H1 (cell line): Measurements from ENCODE around the gene STK33. TPM values are rescaled to one million over a fixed set of nuclear protein-coding genes. Genes with fewer than 3 reads are reported as not detected.
A peak's percentile ranks its signal among the peaks of the same experiment; 100 is the strongest.

Experiments
- CTCF ChIA-PET: fragments of 300-600 bp; sonication (Branson Sonifier 250); formaldehyde crosslinking; loops from one replicate; lab custom pipeline; 2021; ENCODE audit not compliant: partially characterized antibody; lab: Charles Lee
- POLR2A ChIA-PET: fragments of 300-600 bp; sonication (Branson Sonifier 250); formaldehyde crosslinking; loops from one replicate; lab custom pipeline; 2021; ENCODE audit warnings: inconsistent platforms; ENCODE audit not compliant: partially characterized antibody; lab: Charles Lee
- DNase-seq, 2 experiments: peaks; one replicate each; pipeline versions ENCODE4 v3.0.0 to v3.0.0-alpha.2; 2010 to 2022; ENCODE audit warnings: low spot score in 2 of 2, low read depth in 1 of 2, mixed read lengths in 1 of 2
- FAIRE-seq: peaks from 2 replicates; lab custom pipeline; 2011; peaks lifted over from hg19 to GRCh38; lab: Jason Lieb, UNC
- H2AFZ ChIP-seq: 2 replicates; pipeline ENCODE4 v1.8.1; 2012; ENCODE audit warnings: low read length, inconsistent platforms
- H2AK5ac ChIP-seq: 2 replicates; pipeline ENCODE4 v1.6.1; 2013; ENCODE audit warnings: low read depth, low read length
- H2BK120ac ChIP-seq: replicated peaks from 2 replicates; pipeline ENCODE3; 2013; ENCODE audit warnings: low read depth, low read length, inconsistent platforms
- H2BK12ac ChIP-seq: 2 replicates; pipeline ENCODE4 v1.6.1; 2013; ENCODE audit warnings: low read depth, low read length
- H2BK15ac ChIP-seq: 2 replicates; pipeline ENCODE4 v1.6.1; 2013; ENCODE audit warnings: low read length
- H2BK20ac ChIP-seq: 2 replicates; pipeline ENCODE4 v1.6.1; 2013; ENCODE audit warnings: low read length
- H2BK5ac ChIP-seq: 2 replicates; pipeline ENCODE4 v1.6.1; 2013; ENCODE audit warnings: low read depth, low read length
- H3K14ac ChIP-seq: 2 replicates; pipeline ENCODE4 v1.6.1; 2013; ENCODE audit warnings: inconsistent platforms; ENCODE audit not compliant: insufficient read length
- H3K18ac ChIP-seq: 2 replicates; pipeline ENCODE4 v1.6.1; 2013; ENCODE audit warnings: low read length; ENCODE audit errors: extremely low read depth
- H3K23ac ChIP-seq: 2 replicates; pipeline ENCODE4 v1.6.1; 2013; ENCODE audit warnings: inconsistent platforms; ENCODE audit not compliant: insufficient read length
- H3K23me2 ChIP-seq: 2 replicates; pipeline ENCODE4 v1.6.1; 2013; ENCODE audit warnings: low read depth, low read length
- H3K27ac ChIP-seq: 2 replicates; pipeline ENCODE4 v1.6.1; 2011; ENCODE audit warnings: low read depth, low read length, inconsistent platforms
- H3K27me3 ChIP-seq, 4 experiments: replicated peaks in 1 of 4; 1 replicate in 1 of 4; 2 replicates in 3 of 4; pipeline versions ENCODE4 v1.6.1 to v1.8.1; 2011 to 2013; ENCODE audit warnings: low read length in 3 of 4, mild to moderate bottlenecking in 3 of 4, inconsistent platforms in 2 of 4, mixed read lengths in 2 of 4, moderate library complexity in 1 of 4; ENCODE audit not compliant: control insufficient read depth in 3 of 4, insufficient read depth in 3 of 4; ENCODE audit errors: extremely low read depth in 1 of 4
- H3K36me3 ChIP-seq, 4 experiments: 2 replicates each; pipeline versions ENCODE4 v1.6.1 to v1.8.1; 2011 to 2013; ENCODE audit warnings: mild to moderate bottlenecking in 4 of 4, low read length in 3 of 4, moderate library complexity in 2 of 4, control low read depth in 1 of 4, inconsistent platforms in 1 of 4; ENCODE audit not compliant: insufficient read depth in 4 of 4, control insufficient read depth in 2 of 4
- H3K4ac ChIP-seq: replicated peaks from 2 replicates; pipeline ENCODE3; 2013; ENCODE audit warnings: low read length, low read depth, mixed read lengths, inconsistent platforms; ENCODE audit not compliant: insufficient read length
- H3K4me1 ChIP-seq, 4 experiments: replicated peaks in 1 of 4; 1 replicate in 1 of 4; 2 replicates in 3 of 4; pipeline versions ENCODE4 v1.6.1 to v1.8.1; 2011 to 2013; ENCODE audit warnings: low read length in 3 of 4, inconsistent platforms in 2 of 4, mixed read lengths in 1 of 4; ENCODE audit not compliant: insufficient read depth in 4 of 4, control insufficient read depth in 3 of 4
- H3K4me2 ChIP-seq, 2 experiments: 2 replicates each; pipeline versions ENCODE4 v1.6.1 to v1.8.1; 2011 to 2013; ENCODE audit warnings: low read depth in 2 of 2, low read length in 2 of 2, control low read depth in 1 of 2, inconsistent platforms in 1 of 2, mild to moderate bottlenecking in 1 of 2; ENCODE audit not compliant: insufficient read depth in 1 of 2
- H3K4me3 ChIP-seq, 4 experiments: fragments of 200-600, 300-600 bp in 1 of 4; sonication (generic), shearing (Covaris generic), sonication (Bioruptor Twin) in 1 of 4; 2 replicates each; pipeline versions ENCODE4 v1.5.1 to v1.8.1; 2011 to 2016; ENCODE audit warnings: low read length in 4 of 4, low read depth in 3 of 4, control low read depth in 2 of 4, inconsistent platforms in 2 of 4, mild to moderate bottlenecking in 2 of 4, mixed read lengths in 1 of 4, moderate library complexity in 1 of 4; ENCODE audit not compliant: insufficient read depth in 2 of 4; ENCODE audit errors: extremely low read depth in 1 of 4
- H3K56ac ChIP-seq: replicated peaks from 2 replicates; pipeline ENCODE3; 2013; ENCODE audit warnings: low read depth, mild to moderate bottlenecking, mixed read lengths, low read length, inconsistent platforms; ENCODE audit not compliant: insufficient read length
- H3K79me1 ChIP-seq: 2 replicates; pipeline ENCODE4 v1.6.1; 2013; ENCODE audit warnings: low read depth, low read length, control low read depth
- H3K79me2 ChIP-seq, 2 experiments: 2 replicates each; pipeline versions ENCODE4 v1.6.1 to v1.8.1; 2012 to 2013; ENCODE audit warnings: low read length in 2 of 2, mild to moderate bottlenecking in 2 of 2, inconsistent platforms in 1 of 2; ENCODE audit not compliant: insufficient read depth in 2 of 2, control insufficient read depth in 1 of 2
- H3K9ac ChIP-seq, 4 experiments: replicated peaks in 1 of 4; 1 replicate in 1 of 4; 2 replicates in 3 of 4; pipeline versions ENCODE4 v1.6.1 to v1.8.1; 2011 to 2013; ENCODE audit warnings: low read depth in 3 of 4, low read length in 3 of 4, control low read depth in 2 of 4, mild to moderate bottlenecking in 2 of 4, moderate library complexity in 2 of 4, inconsistent platforms in 1 of 4; ENCODE audit errors: extremely low read depth in 1 of 4
- H3K9me3 ChIP-seq, 2 experiments: 2 replicates each; pipeline versions ENCODE4 v1.6.1 to v1.8.1; 2012 to 2013; ENCODE audit warnings: mild to moderate bottlenecking in 2 of 2, moderate library complexity in 2 of 2, control low read depth in 1 of 2, inconsistent platforms in 1 of 2, low read depth in 1 of 2, low read length in 1 of 2, mixed read lengths in 1 of 2; ENCODE audit not compliant: insufficient read depth in 2 of 2
- H4K20me1 ChIP-seq, 2 experiments: replicated peaks in 1 of 2; 2 replicates each; pipeline versions ENCODE3 to v1.8.1; 2011 to 2013; ENCODE audit warnings: inconsistent platforms in 2 of 2, low read length in 2 of 2, mild to moderate bottlenecking in 1 of 2; ENCODE audit not compliant: insufficient read depth in 2 of 2, control insufficient read depth in 1 of 2
- H4K5ac ChIP-seq: 2 replicates; pipeline ENCODE4 v1.6.1; 2013; ENCODE audit warnings: low read length, low read depth, mixed read lengths, inconsistent platforms; ENCODE audit not compliant: insufficient read length
- H4K8ac ChIP-seq: 2 replicates; pipeline ENCODE4 v1.8.0; 2013; ENCODE audit warnings: mild to moderate bottlenecking, moderate library complexity, low read length, inconsistent platforms; ENCODE audit not compliant: insufficient read depth; ENCODE audit errors: extremely low read depth
- H4K91ac ChIP-seq: replicated peaks from 2 replicates; pipeline ENCODE3; 2013; ENCODE audit warnings: low read length, mixed read lengths, inconsistent platforms; ENCODE audit not compliant: insufficient read length
- CBX5 ChIP-seq: fragments of 300-800, 300-1000 bp; sonication (generic); IDR thresholded peaks from 2 replicates; pipeline ENCODE4 v1.7.1; 2016; ENCODE audit warnings: antibody characterized with exemption, low read length, low read depth
- CTCF ChIP-seq, 3 experiments: IDR thresholded peaks; 1 replicate in 2 of 3; 2 replicates in 1 of 3; pipeline versions ENCODE4 v1.5.1 to v1.6.1; 2011; ENCODE audit warnings: low read length in 3 of 3, mild to moderate bottlenecking in 3 of 3, inconsistent platforms in 2 of 3, low read depth in 1 of 3, moderate library complexity in 1 of 3; ENCODE audit not compliant: insufficient read depth in 1 of 3; ENCODE audit errors: control extremely low read depth in 1 of 3
- KDM4A ChIP-seq: IDR thresholded peaks from one replicate; pipeline ENCODE4 v1.7.1; 2012; ENCODE audit warnings: low read depth, mild to moderate bottlenecking, moderate library complexity, low read length, inconsistent platforms; ENCODE audit not compliant: severe bottlenecking
- RAD21 ChIP-seq, 2 experiments: IDR thresholded peaks in 1 of 2; conservative IDR thresholded peaks in 1 of 2; 2 replicates each; pipeline ENCODE4 v1.6.1; 2011; ENCODE audit warnings: low read depth in 2 of 2, low read length in 2 of 2, improper control_type of control experiment in 1 of 2, inconsistent platforms in 1 of 2, mild to moderate bottlenecking in 1 of 2, moderate library complexity in 1 of 2
- SP2 ChIP-seq: IDR thresholded peaks from 2 replicates; pipeline ENCODE4 v1.6.1; 2012; ENCODE audit warnings: mild to moderate bottlenecking, low read length, inconsistent platforms
- WGBS, 2 experiments: shearing (Covaris generic) in 1 of 2; methylation state at CpG; one replicate each; pipeline versions ENCODE4 v1.1.6 to v1.1.7; 2013 to 2015; ENCODE audit warnings: low lambda C conversion rate in 2 of 2, mixed read lengths in 2 of 2, inconsistent platforms in 1 of 2, low coverage in 1 of 2, missing lambda C conversion rate in 1 of 2; ENCODE audit not compliant: insufficient replicate concordance in 2 of 2, insufficient coverage in 1 of 2, insufficient read length in 1 of 2; ENCODE audit errors: extremely low coverage in 1 of 2, missing lambda C conversion rate in 1 of 2; 5-methylcytosine and 5-hydroxymethylcytosine counted together
- polyA plus RNA-seq, 7 experiments: library from polyadenylated mRNA; depleted of rRNA in 3 of 7; stranded (reverse) in 5 of 7; unstranded in 2 of 7; fragments of >200 nt in 5 of 7; fragments of 200-250 nt in 2 of 7; gene quantifications; 1 replicate in 5 of 7; 2 replicates in 1 of 7; 4 replicates in 1 of 7; pipeline versions ENCODE4 v1.2.1 to v1.2.3, GENCODE V29; 2011 to 2013; ENCODE audit warnings: missing spikeins in 2 of 7, mixed read lengths in 2 of 7
- total RNA-seq: library from RNA; stranded (reverse); fragmentation: NEBNext Ultra II Directional; extraction: Animal tissue kit (Norgen Biotek cat#: 25700); gene quantifications from 2 replicates; pipeline ENCODE4 v1.2.1, GENCODE V29; 2021

The STK33 gene
- total and polyA plus RNA-seq, 2 of the 8 experiments (the other 6 are each of a cell fraction or from before 2014, with no cell fraction given) = 8.8 to 25.1 TPM

GRCh38 chr11:8566613-8567210, 27.3 kb downstream of the STK33 start:
- Histone ChIP-seq H2BK5ac (no peak overlapping the region), H3K36me3 (no peaks in the 10 kb centered on the region; a peak in 1 of 8 replicates), H3K9ac (no peak overlapping the region), H2BK20ac (no peak overlapping the region), H2BK120ac (no peak overlapping the region), H3K56ac (no peak overlapping the region), H4K20me1 (no peaks in the 10 kb centered on the region), H3K27me3 (no peaks in the 10 kb centered on the region), H3K27ac (no peak overlapping the region), H2AFZ (no peak overlapping the region), H4K91ac (no peak overlapping the region), H4K8ac (no peak overlapping the region), H2AK5ac (no peak overlapping the region), H4K5ac (no peak overlapping the region), H3K79me1 (no peaks in the 10 kb centered on the region), H3K4me1 (no peaks in the 10 kb centered on the region), H3K23me2 (no peaks in the 10 kb centered on the region), H3K9me3 (peaks cover under 1 to 1% of the 10 kb centered on the region in 2 experiments; a peak in 2 of 4 replicates), H3K23ac (no peak overlapping the region), H3K4me3 (no peak overlapping the region), H3K4me2 (no peak overlapping the region), H3K79me2 (no peaks in the 10 kb centered on the region), H3K18ac (no peak overlapping the region), H3K14ac (no peak overlapping the region), H3K4ac (no peak overlapping the region), H2BK15ac (no peak overlapping the region), H2BK12ac (no peak overlapping the region)
- FAIRE-seq (no peak), DNase-seq (no peak)
- POLR2A ChIA-PET = interaction anchor here (2.0 to 2.1 kb wide), 2 partner anchors 115 to 122 kb away, joined by 4 read pairs; partner anchors contain the start of genes RPL27A and TRIM66
- WGBS, 2 experiments = 73% methylated on average over 5 of the region's 5 CpGs; no CpG with 5 or more reads in 1 of the 2 experiments
- CTCF ChIA-PET = interaction anchor here (0.6 to 4.4 kb wide), 51 partner anchors 9 to 471 kb away, joined by 3 to 25 read pairs (median 4); partner anchors contain the start of gene LMO1
- TF ChIP-seq RAD21 (IDR thresholded peaks at IDR 0.05 in 1 of 2, conservative IDR thresholded peaks at IDR 0.05 in 1 of 2; ENCODE audit: low read depth in 2 of 2, low read length in 2 of 2) (peak; percentile 63 to 76), SP2 (no peak), CBX5 (no peak), CTCF (IDR thresholded peaks at IDR 0.05; ENCODE audit: control extremely low read depth in 1 of 3, insufficient read depth in 1 of 3, low read depth in 1 of 3, low read length in 3 of 3) (peak in 2 of 3 experiments; percentile 38 to 39; a peak in 2 of 4 replicates), KDM4A (no peak)
